ENCODE results near the gene PSMA7. TPM values are rescaled to one million over a fixed set of nuclear protein-coding genes. Genes with fewer than 3 reads are reported as not detected.

PSMA7 gene
- total RNA-seq, 2 experiments from 2014 or later, result 287 to 288 TPM

DNA sequence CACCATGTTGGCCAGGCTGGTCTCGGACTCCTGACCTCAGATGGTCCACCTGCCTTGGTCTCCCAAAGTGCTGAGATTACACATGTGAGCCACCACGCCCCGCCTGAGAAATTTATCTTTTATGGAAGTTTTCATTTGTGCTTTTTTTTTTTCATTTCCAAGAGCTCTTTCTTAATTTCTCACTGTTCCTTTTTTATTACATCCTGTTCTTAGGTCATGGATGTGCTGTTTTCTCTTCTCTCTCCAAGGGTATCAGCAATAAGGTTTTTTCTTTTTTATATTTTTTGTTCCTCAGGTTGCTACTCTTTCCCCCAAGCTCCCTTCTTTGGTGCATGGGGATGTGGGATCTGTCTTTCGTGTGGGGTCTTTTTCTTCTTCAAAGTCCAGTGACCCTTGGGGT is 42.1 kb downstream of the PSMA7 start:
- intact Hi-C loops (cut with micrococcal nuclease), result no loop called here
- peaks cover 50% of the 10 kb centered on the region for H3K9me3 Mint-ChIP-seq
- no peak overlapping the region for H3K4me3 Mint-ChIP-seq
- H3K27ac Mint-ChIP-seq, result no peak overlapping the region
- H3K36me3 Mint-ChIP-seq (ENCODE audit: low read depth), result peaks cover 17% of the 10 kb centered on the region
- no peak for DNase-seq
- CTCF ChIA-PET, result no interaction called here
- peaks cover 3% of the 10 kb centered on the region for H3K27me3 Mint-ChIP-seq (ENCODE audit: low read depth)
- no peaks in the 10 kb centered on the region for H3K4me1 Mint-ChIP-seq (ENCODE audit: low read depth)

- H3K9me3 Mint-ChIP-seq, result peaks cover 33% of the 10 kb centered on the region
- H3K27me3 Mint-ChIP-seq (ENCODE audit: low read depth), result peaks cover 3% of the 10 kb centered on the region
- CTCF ChIA-PET, result no interaction called here
- H3K4me1 Mint-ChIP-seq (ENCODE audit: low read depth), result no peaks in the 10 kb centered on the region
- H3K4me3 Mint-ChIP-seq, result no peak overlapping the region
- intact Hi-C loops (cut with micrococcal nuclease), result no loop called here
- no peak for DNase-seq
- peaks cover 10% of the 10 kb centered on the region for H3K36me3 Mint-ChIP-seq (ENCODE audit: low read depth)
- H3K27ac Mint-ChIP-seq, result no peak overlapping the region
Measured at GRCh38 chr20:62097881-62098407, 45.2 kb downstream of the PSMA7 start.

DNA sequence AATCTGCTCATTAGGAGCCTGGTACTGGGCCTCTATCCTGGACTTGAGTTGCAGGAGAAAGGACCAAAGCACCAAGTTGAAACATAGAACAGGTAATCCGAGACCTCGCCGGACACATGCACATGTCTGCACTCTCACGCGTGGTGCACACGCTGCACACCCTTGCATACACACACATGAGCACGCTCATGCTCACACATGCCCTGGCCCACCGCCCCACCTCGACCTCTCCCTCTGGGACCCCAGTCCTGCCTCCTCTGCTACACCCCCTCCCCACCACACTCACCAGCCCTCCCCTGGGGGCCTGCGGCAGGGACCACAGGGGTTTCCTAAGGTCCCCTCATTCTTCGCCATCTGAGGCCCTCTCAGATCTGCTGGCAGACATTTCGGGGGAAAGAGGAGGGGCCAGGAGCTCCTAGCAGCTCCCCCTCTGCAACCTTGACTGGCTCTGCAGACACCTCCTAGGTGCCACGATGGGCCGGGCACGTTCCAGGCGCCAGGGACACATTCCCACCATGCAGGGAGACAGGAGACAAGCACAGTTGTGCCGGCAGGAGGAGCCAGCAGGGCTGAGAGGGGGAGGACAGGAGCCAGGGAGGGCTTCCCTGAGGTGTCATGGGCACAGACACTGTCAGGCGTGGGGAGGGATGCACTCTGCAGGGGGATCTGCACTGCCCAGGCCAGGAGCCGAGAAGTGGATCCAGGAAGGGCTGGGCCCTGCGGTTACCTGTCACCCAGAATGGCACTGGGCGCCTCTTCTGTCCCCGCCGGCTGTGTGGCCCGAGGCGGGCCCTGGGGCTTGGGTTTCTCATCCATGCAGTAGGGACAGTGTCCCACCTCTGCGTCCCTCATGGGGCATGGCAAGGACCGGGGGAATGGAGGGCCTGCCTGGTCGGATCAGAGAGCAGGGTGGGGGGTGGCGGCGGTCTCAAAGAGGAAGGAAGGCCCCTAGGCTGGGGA is 46.5 kb downstream of the PSMA7 start:
- CTCF ChIA-PET, result no interaction called here
- H3K4me3 Mint-ChIP-seq, result no peak overlapping the region
- no peaks in the 10 kb centered on the region for H3K4me1 Mint-ChIP-seq (ENCODE audit: low read depth)
- intact Hi-C loops (cut with micrococcal nuclease), result no loop called here
- DNase-seq, result no peak
- H3K27me3 Mint-ChIP-seq (ENCODE audit: low read depth), result no peaks in the 10 kb centered on the region
- peaks cover 9% of the 10 kb centered on the region for H3K36me3 Mint-ChIP-seq (ENCODE audit: low read depth)
- H3K27ac Mint-ChIP-seq, result no peak overlapping the region
- peaks cover 33% of the 10 kb centered on the region for H3K9me3 Mint-ChIP-seq

GRCh38 chr20:62089393-62089792 is 53.8 kb downstream of the PSMA7 start:
- intact Hi-C loops (cut with micrococcal nuclease), result no loop called here
- DNase-seq, result no peak
- peaks cover 4% of the 10 kb centered on the region for H3K27me3 Mint-ChIP-seq (ENCODE audit: low read depth)
- peaks cover 8% of the 10 kb centered on the region for H3K9me3 Mint-ChIP-seq
- no peak overlapping the region for H3K27ac Mint-ChIP-seq
- H3K4me3 Mint-ChIP-seq, result no peak overlapping the region
- H3K36me3 Mint-ChIP-seq (ENCODE audit: low read depth), result peaks cover 3% of the 10 kb centered on the region
- H3K4me1 Mint-ChIP-seq (ENCODE audit: low read depth), result no peaks in the 10 kb centered on the region
- CTCF ChIA-PET, result interaction anchor here (0.6 to 0.7 kb wide), 2 partner anchors 65 to 213 kb away, joined by 3 to 5 read pairs; no protein-coding TSS in a partner anchor

DNA sequence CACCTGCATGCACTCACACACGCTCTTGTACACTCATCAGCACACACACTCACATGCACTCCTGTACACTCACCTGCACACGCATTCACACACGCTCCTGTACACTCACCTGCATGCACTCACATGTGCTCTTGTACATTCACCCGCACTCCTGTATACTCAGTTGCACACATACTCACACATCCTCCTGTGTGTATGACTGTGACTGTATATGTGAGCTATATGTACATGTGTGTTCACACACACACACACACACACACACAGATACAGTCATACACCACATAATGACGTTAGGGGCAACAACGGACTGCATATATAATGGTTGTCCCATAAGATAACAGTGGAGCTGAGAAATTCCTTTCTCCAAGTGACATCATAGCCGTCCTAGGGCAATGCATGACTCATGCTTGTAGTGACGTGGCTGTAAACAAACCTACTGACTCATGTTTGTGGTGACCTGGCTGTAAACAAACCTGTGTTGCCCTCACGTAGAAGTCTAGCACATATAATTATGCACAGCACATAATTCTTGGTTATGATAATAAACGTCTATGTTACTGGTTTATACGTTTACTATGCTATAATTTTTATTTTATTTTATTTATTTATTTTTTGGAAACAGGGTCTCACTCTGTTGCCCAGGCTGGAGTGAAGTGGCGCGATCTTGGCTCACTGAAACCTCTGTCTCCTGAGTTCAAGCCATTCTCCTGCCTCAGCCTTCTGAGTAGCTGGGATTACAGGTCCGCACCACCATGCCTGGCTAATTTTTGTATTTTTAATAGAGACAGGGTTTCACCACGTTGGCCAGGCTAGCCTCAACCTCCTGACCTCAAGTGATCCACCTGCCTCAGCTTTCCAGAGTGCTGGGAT is 54.7 kb downstream of the PSMA7 start:
- H3K9me3 Mint-ChIP-seq, result peaks cover 8% of the 10 kb centered on the region

GRCh38 chr20:62087632-62088031 is 55.6 kb downstream of the PSMA7 start:
- Mint-ChIP-seq H3K4me1 (ENCODE audit: low read depth) (no peaks in the 10 kb centered on the region), H3K36me3 (ENCODE audit: low read depth) (peaks cover 3% of the 10 kb centered on the region), H3K4me3 (no peak overlapping the region), H3K27ac (no peak overlapping the region), H3K27me3 (ENCODE audit: low read depth) (peaks cover 4% of the 10 kb centered on the region), H3K9me3 (peaks cover 7% of the 10 kb centered on the region)
- no peak for DNase-seq
- CTCF ChIA-PET, result no interaction called here
- intact Hi-C loops (cut with micrococcal nuclease), result no loop called here

More for the DNA sequence above, 54.7 kb downstream of the PSMA7 start:
- peaks cover 4% of the 10 kb centered on the region for H3K27me3 Mint-ChIP-seq (ENCODE audit: low read depth)
- CTCF ChIA-PET, result no interaction called here
- H3K4me1 Mint-ChIP-seq (ENCODE audit: low read depth), result no peaks in the 10 kb centered on the region
- intact Hi-C loops (cut with micrococcal nuclease), result no loop called here
- no peak overlapping the region for H3K4me3 Mint-ChIP-seq
- H3K27ac Mint-ChIP-seq, result no peak overlapping the region
- DNase-seq, result no peak
- H3K36me3 Mint-ChIP-seq (ENCODE audit: low read depth), result peaks cover 3% of the 10 kb centered on the region

DNA sequence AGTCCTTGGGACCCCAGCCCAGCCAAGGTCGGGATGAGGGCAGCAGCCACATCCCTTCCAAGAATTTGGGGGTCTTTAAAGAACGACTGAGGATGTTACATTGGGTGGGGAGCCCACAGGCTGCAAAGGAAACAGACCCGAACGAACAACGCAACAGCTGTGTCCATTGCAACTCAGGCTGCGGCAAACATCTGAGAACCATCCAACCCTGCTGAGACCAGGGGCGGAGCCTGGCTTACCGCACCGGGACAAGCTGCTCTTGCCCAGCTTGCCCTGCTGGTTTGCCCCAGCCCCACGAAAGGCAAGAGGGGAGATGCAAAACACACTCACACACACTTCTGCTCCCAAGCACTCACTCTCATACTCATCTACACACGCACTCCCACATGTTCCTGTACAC is 56.0 kb downstream of the PSMA7 start:
- DNase-seq, result no peak
- H3K9me3 Mint-ChIP-seq, result peaks cover 6% of the 10 kb centered on the region
- CTCF ChIA-PET, result no interaction called here
- intact Hi-C loops (cut with micrococcal nuclease), result no loop called here
- no peaks in the 10 kb centered on the region for H3K4me1 Mint-ChIP-seq (ENCODE audit: low read depth)
- H3K36me3 Mint-ChIP-seq (ENCODE audit: low read depth), result peaks cover 3% of the 10 kb centered on the region
- peaks cover 4% of the 10 kb centered on the region for H3K27me3 Mint-ChIP-seq (ENCODE audit: low read depth)
- no peak overlapping the region for H3K27ac Mint-ChIP-seq
- H3K4me3 Mint-ChIP-seq, result no peak overlapping the region

Other genes with a start within 250 kb of the PSMA7 start
- gene TAF4, start 77.5 kb downstream of the PSMA7 start, total RNA-seq, result 10 to 100 TPM; 15.0 to 15.4 TPM
- gene LSM14B, start 20.9 kb downstream of the PSMA7 start, total RNA-seq, result 10 to 100 TPM; 29.6 to 33.3 TPM
- 10 to 100 TPM; 14.5 to 18.0 TPM for gene SS18L1, start 375 bp upstream of the PSMA7 start, total RNA-seq
- gene MTG2, start 39.6 kb upstream of the PSMA7 start, total RNA-seq, result 10 to 100 TPM; 34.3 to 36.4 TPM
- not detected for gene HRH3, start 76.9 kb upstream of the PSMA7 start, total RNA-seq
- 10 to 100 TPM; 23.6 to 24.7 TPM for gene OSBPL2, start 95.1 kb upstream of the PSMA7 start, total RNA-seq
- gene ADRM1, start 159.6 kb upstream of the PSMA7 start, total RNA-seq, result 10 to 100 TPM; 77.4 to 81.5 TPM
- 1 to 10 TPM in 1 of 2 experiments, under 1 TPM in 1; 0.81 to 1.5 TPM for gene LAMA5, start 223.9 kb upstream of the PSMA7 start, total RNA-seq
- gene RPS21, start 243.7 kb upstream of the PSMA7 start, total RNA-seq, result 1,000 to 10,000 TPM; 2,995 to 3,072 TPM

Data from activated naive CD4-positive, alpha-beta T cell treated with anti-CD3 and anti-CD28 coated beads for 36 hours (primary cell).